Fibroblast of the aortic adventitia (primary cell): ENCODE measurements around the gene OTULIN. TPM values are rescaled to one million over a fixed set of nuclear protein-coding genes. Genes with fewer than 3 reads are reported as not detected.

Experiments
- DNase-seq: peaks from one replicate; pipeline ENCODE4 v3.0.0-alpha.2; 2010; ENCODE audit warnings: low read depth
- H3K4me3 ChIP-seq: 2 replicates; pipeline ENCODE4 v1.5.1; 2011; ENCODE audit warnings: low read depth, mild to moderate bottlenecking, control low read depth, low read length, moderate library complexity
- total RNA-seq: library from RNA; depleted of rRNA; stranded (reverse); fragments of >200 nt; gene quantifications from 2 replicates; pipeline ENCODE4 v1.2.3, GENCODE V29; 2012; ENCODE audit warnings: low replicate concordance
- TF ChIP-seq, protein P1 (sequence below): IDR thresholded peaks from 2 replicates; pipeline ENCODE4 v1.5.1; 2011; ENCODE audit warnings: mild to moderate bottlenecking, low read length, control low read depth, inconsistent platforms; ENCODE audit not compliant: insufficient read depth

Gene OTULIN
- total RNA-seq, 1 donor: 26.2 TPM

DNA sequence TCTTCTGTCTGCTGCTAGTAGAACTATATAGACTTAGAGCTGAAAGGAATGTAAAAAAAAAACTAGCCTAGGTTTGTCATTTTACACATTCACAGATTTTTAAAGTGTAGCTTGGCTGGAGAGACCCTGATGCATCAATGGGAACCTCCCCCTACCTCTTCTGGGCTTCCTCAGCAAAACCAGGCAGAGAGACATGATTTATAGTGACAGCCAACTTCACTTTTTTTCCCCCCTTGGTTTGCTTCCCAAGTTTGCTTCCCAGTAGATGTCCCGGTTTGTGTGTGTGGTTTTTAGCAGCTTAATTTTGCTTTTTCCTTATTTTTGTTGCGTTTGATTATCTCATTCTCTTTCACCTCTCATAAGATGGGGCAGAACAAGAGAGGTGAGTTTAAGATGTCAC lies 1.8 kb downstream of the OTULIN start:
- DNase-seq: no peak
- H3K4me3 ChIP-seq: peak overlapping the region; percentile 85
- TF ChIP-seq, protein P1, sequence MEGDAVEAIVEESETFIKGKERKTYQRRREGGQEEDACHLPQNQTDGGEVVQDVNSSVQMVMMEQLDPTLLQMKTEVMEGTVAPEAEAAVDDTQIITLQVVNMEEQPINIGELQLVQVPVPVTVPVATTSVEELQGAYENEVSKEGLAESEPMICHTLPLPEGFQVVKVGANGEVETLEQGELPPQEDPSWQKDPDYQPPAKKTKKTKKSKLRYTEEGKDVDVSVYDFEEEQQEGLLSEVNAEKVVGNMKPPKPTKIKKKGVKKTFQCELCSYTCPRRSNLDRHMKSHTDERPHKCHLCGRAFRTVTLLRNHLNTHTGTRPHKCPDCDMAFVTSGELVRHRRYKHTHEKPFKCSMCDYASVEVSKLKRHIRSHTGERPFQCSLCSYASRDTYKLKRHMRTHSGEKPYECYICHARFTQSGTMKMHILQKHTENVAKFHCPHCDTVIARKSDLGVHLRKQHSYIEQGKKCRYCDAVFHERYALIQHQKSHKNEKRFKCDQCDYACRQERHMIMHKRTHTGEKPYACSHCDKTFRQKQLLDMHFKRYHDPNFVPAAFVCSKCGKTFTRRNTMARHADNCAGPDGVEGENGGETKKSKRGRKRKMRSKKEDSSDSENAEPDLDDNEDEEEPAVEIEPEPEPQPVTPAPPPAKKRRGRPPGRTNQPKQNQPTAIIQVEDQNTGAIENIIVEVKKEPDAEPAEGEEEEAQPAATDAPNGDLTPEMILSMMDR: no peak

DNA sequence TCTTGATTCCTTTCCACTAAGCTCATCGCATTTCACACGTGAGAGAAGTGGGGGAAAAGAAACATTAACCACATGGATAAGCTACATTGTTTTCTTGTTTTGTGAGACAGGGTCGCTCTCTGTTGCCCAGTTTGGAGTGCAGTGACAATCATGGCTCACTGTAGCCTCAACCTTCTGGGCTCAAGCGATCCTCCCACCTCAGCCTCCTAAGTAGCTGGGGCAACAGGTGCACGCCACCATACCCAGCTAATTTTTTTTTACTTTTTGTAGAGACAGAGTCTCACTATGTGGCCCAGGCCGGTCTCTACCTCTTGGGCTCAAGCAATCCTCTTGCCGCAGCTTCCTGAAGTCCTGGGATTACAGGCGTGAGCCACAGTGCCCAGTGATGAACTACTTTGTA lies 2.8 kb downstream of the OTULIN start:
- no peak for DNase-seq
- no peak overlapping the region for H3K4me3 ChIP-seq
- TF ChIP-seq, protein P1: no peak

- no peak overlapping the region for H3K4me3 ChIP-seq
- no peak for DNase-seq
- TF ChIP-seq, protein P1: no peak
These were observed 3.3 kb downstream of the OTULIN start for GRCh38 chr5:14667770-14668169.

GRCh38 chr5:14668181-14668591 lies 3.7 kb downstream of the OTULIN start:
- TF ChIP-seq, protein P1: no peak
- DNase-seq: no peak
- H3K4me3 ChIP-seq: no peak overlapping the region

- H3K4me3 ChIP-seq: no peak overlapping the region
- TF ChIP-seq, protein P1: no peak
- no peak for DNase-seq
These were observed 4.9 kb downstream of the OTULIN start for GRCh38 chr5:14669415-14669814.

DNA sequence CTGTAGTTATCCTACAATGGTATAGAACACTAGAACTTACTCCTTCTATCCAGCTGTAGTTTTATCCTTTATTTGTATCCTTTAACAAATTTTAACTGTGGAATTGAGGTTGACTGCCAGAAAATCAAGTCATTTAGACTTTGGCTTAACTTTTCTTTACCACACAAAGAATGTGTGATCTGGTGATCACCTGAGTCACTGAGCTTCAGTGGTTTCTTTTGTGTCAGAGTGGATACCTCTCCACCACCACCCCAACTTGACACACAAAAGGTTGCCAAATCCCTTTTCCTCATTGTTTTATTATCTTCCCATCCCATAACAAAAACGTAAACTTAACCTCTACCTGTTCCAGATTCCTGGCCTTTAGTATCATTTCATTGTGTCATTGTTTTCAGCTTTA lies 5.5 kb downstream of the OTULIN start:
- DNase-seq: peak; percentile 45
- H3K4me3 ChIP-seq: no peak overlapping the region
- TF ChIP-seq, protein P1: no peak

DNA sequence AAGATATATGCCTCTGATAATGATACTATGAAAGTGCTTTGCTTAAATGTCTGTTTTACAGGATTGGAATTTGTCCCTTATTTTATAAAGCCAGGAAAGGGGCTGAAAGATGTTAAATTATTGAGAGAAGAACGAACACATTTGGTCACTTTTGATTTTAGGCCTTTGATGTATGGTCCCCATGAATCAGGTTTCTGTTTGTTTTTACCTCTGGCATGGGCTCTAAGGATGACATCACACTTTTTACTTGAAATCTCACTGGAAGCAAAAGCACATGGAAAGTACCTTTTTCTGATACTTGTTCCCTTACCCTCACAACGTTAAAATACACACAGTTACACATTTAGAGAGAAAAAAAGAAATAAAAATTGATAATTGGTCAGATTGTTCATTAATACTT lies 6.9 kb downstream of the OTULIN start:
- TF ChIP-seq, protein P1: no peak
- no peak overlapping the region for H3K4me3 ChIP-seq
- peak; percentile 58 for DNase-seq
